GM12878 (cell line): ENCODE results near the gene YY1. TPM values are rescaled to one million over a fixed set of nuclear protein-coding genes. Genes with fewer than 3 reads are reported as not detected.
A peak's percentile ranks its signal among the peaks of the same experiment; 100 is the strongest.

ENCODE experiments used
- ATAC-seq: fragments of 200-7000 bp; cut with Tn5 transposase; 3 replicates; pipeline ENCODE4 v1.9.1; 2020; ENCODE audit warnings: mild to moderate bottlenecking, moderate library complexity
- BruUV-seq: library from RNA; stranded (reverse); fragments of 400-500 nt; replicated peaks from 2 replicates; lab custom pipeline; 2021; lab: Mats Ljungman, UMichigan
- CTCF ChIA-PET: fragments of 300-600 bp; sonication (Branson Sonifier 250); formaldehyde crosslinking; extraction: SDS; loops from one replicate; lab custom pipeline; 2021; ENCODE audit warnings: inconsistent platforms; lab: Yijun Ruan, JAX
- POLR2A ChIA-PET: fragments of 350-600 bp; formaldehyde crosslinking; extraction: SDS; loops from one replicate; lab custom pipeline; 2021; ENCODE audit warnings: inconsistent platforms; lab: Charles Lee
- RAD21 ChIA-PET: fragments of 300-600 bp; sonication (Branson Sonifier 250); formaldehyde crosslinking; loops from one replicate; lab custom pipeline; 2023; ENCODE audit warnings: antibody characterized with exemption; ENCODE audit not compliant: unreplicated experiment; lab: Charles Lee
- SMC1A ChIA-PET: fragments of 300-600 bp; sonication (Branson Sonifier 250); formaldehyde crosslinking; loops from one replicate; lab custom pipeline; 2023; ENCODE audit not compliant: unreplicated experiment, uncharacterized antibody; lab: Charles Lee
- DNase-seq: peaks from one replicate; pipeline ENCODE4 v3.0.0-alpha.2; 2011; ENCODE audit warnings: low read depth, low spot score
- FAIRE-seq: peaks from 3 replicates; lab custom pipeline; 2011; peaks lifted over from hg19 to GRCh38; lab: Jason Lieb, UNC
- H2AFZ ChIP-seq: 2 replicates; pipeline ENCODE4 v1.6.0; 2011; ENCODE audit warnings: low read depth, low read length, control low read depth; ENCODE audit not compliant: control insufficient read depth
- H3K27ac ChIP-seq: 2 replicates; pipeline ENCODE4 v1.5.1; 2011; ENCODE audit warnings: control low read depth; ENCODE audit not compliant: control insufficient read depth, insufficient read depth
- H3K27me3 ChIP-seq, 2 experiments: replicated peaks in 1 of 2; 2 replicates each; pipeline versions ENCODE4 v1.6.0 to v1.6.1; 2011; ENCODE audit warnings: low read length in 1 of 2; ENCODE audit not compliant: control insufficient read depth in 2 of 2, insufficient read depth in 2 of 2
- H3K36me3 ChIP-seq, 2 experiments: 2 replicates each; pipeline ENCODE4 v1.5.1; 2011; ENCODE audit warnings: low read length in 1 of 2; ENCODE audit not compliant: control insufficient read depth in 2 of 2, insufficient read depth in 2 of 2
- H3K4me1 ChIP-seq: 2 replicates; pipeline ENCODE4 v1.6.1; 2011; ENCODE audit warnings: mild to moderate bottlenecking, low read length, moderate library complexity, mixed read lengths; ENCODE audit not compliant: control insufficient read depth, insufficient read depth
- H3K4me2 ChIP-seq: 2 replicates; pipeline ENCODE4 v1.6.0; 2011; ENCODE audit warnings: control low read depth; ENCODE audit not compliant: control insufficient read depth, insufficient read depth
- H3K4me3 ChIP-seq: fragments of 200-600 bp; sonication (generic); 2 replicates; pipeline ENCODE4 v1.5.1; 2016
- H3K79me2 ChIP-seq: 2 replicates; pipeline ENCODE4 v1.6.0; 2011; ENCODE audit warnings: low read length; ENCODE audit not compliant: control insufficient read depth, insufficient read depth
- H3K9ac ChIP-seq: 2 replicates; pipeline ENCODE4 v1.8.0; 2011; ENCODE audit warnings: low read length, control low read depth, mixed read lengths; ENCODE audit not compliant: control insufficient read depth, insufficient read depth
- H3K9me3 ChIP-seq: replicated peaks from 3 replicates; pipeline ENCODE4 v1.5.1; 2011; ENCODE audit warnings: mild to moderate bottlenecking, low read length; ENCODE audit not compliant: control insufficient read depth, insufficient read depth
- H4K20me1 ChIP-seq: 2 replicates; pipeline ENCODE4 v1.6.0; 2011; ENCODE audit not compliant: control insufficient read depth, insufficient read depth
- CREB1 ChIP-seq: IDR thresholded peaks from 2 replicates; pipeline ENCODE4 v1.6.1; 2012; ENCODE audit warnings: low read depth, mild to moderate bottlenecking, inconsistent platforms
- JUND ChIP-seq: IDR thresholded peaks from 2 replicates; pipeline ENCODE4 v1.6.1; 2012; ENCODE audit warnings: low read depth, mild to moderate bottlenecking, low read length, improper control_type of control experiment, moderate library complexity
- KAT2A ChIP-seq: conservative IDR thresholded peaks from 2 replicates; pipeline ENCODE4 v1.6.1; 2011; ENCODE audit warnings: low read depth, low read length; ENCODE audit not compliant: control insufficient read depth
- KLF5 ChIP-seq: fragments of 450-650 bp; IDR thresholded peaks from 2 replicates; pipeline ENCODE4 v1.6.1; 2014; ENCODE audit warnings: mild to moderate bottlenecking; ENCODE audit not compliant: partially characterized antibody
- MEF2A ChIP-seq: IDR thresholded peaks from 2 replicates; pipeline ENCODE4 v1.6.1; 2011; ENCODE audit warnings: low read depth, mild to moderate bottlenecking, low read length, moderate library complexity; ENCODE audit not compliant: insufficient read depth
- NFXL1 ChIP-seq: fragments of 450-650 bp; IDR thresholded peaks from 2 replicates; pipeline ENCODE4 v1.6.1; 2017; ENCODE audit warnings: antibody characterized with exemption, mild to moderate bottlenecking, borderline replicate concordance
- NR2C1 ChIP-seq: fragments of 450-650 bp; IDR thresholded peaks from 2 replicates; pipeline ENCODE4 v1.6.1; 2017; ENCODE audit warnings: antibody characterized with exemption, mild to moderate bottlenecking, moderate library complexity
- NR2F1 ChIP-seq: fragments of 450-650 bp; conservative IDR thresholded peaks from 2 replicates; pipeline ENCODE4 v1.6.1; 2017; ENCODE audit warnings: mild to moderate bottlenecking
- POLR2AphosphoS2 ChIP-seq: IDR thresholded peaks from 2 replicates; pipeline ENCODE4 v1.6.1; 2011; ENCODE audit warnings: low read depth, mild to moderate bottlenecking, low read length, improper control_type of control experiment, moderate library complexity
- RCOR1 ChIP-seq: conservative IDR thresholded peaks from 2 replicates; pipeline ENCODE4 v1.6.1; 2012; ENCODE audit warnings: low read depth, low read length, improper control_type of control experiment
- SREBF1 ChIP-seq: IDR thresholded peaks from 2 replicates; pipeline ENCODE4 v1.6.1; 2012; ENCODE audit warnings: mild to moderate bottlenecking, low read length
- STAT3 ChIP-seq: IDR thresholded peaks from 2 replicates; pipeline ENCODE4 v1.6.1; 2011; ENCODE audit warnings: low read depth, low read length, improper control_type of control experiment
- TCF7 ChIP-seq: IDR thresholded peaks from 2 replicates; pipeline ENCODE4 v1.6.1; 2014; ENCODE audit warnings: antibody characterized with exemption, borderline replicate concordance
- WGBS: methylation state at CpG from one replicate; pipeline ENCODE4 v1.1.6; 2016; ENCODE audit warnings: low lambda C conversion rate; ENCODE audit not compliant: insufficient replicate concordance, insufficient coverage; ENCODE audit errors: missing lambda C conversion rate; 5-methylcytosine and 5-hydroxymethylcytosine counted together
- in situ Hi-C: fragments of 300-500 bp; cut with MboI; formaldehyde crosslinking; loops from 9 replicates; pipeline ENCODE4 v1.14.3; 2018; ENCODE audit warnings: mixed read lengths
- intact Hi-C: fragments of 100-400 bp; cut with micrococcal nuclease; formaldehyde crosslinking; loops from one replicate; pipeline ENCODE4 v1.14.2; 2022; ENCODE audit not compliant: unreplicated experiment
- polyA plus RNA-seq, 11 experiments: library from polyadenylated mRNA; depleted of rRNA in 4 of 11; unstranded in 6 of 11; stranded (reverse) in 5 of 11; fragments of >200 nt; fragmentation: Nextera tagmentation in 4 of 11; fragmentation: Illumina TruSeq in 1 of 11; extraction: Ambion mirVana in 4 of 11; extraction: Trizol in 1 of 11; gene quantifications; 1 replicate in 1 of 11; 2 replicates in 10 of 11; pipeline versions ENCODE4 v1.2.1 to v1.2.3, GENCODE V29; 2011 to 2016; ENCODE audit warnings: inconsistent platforms in 2 of 11, missing spikeins in 2 of 11, low read depth in 1 of 11
- total RNA-seq, 4 experiments: library from RNA; depleted of rRNA in 3 of 4; stranded (reverse); fragments of >200 nt in 3 of 4; fragmentation: Illumina TruSeq in 1 of 4; extraction: Trizol in 1 of 4; gene quantifications; 2 replicates each; pipeline versions ENCODE4 v1.2.1 to v1.2.3, GENCODE V29; 2013 to 2021
- TF ChIP-seq, protein P1 (sequence below): fragments of 450-650 bp; IDR thresholded peaks from 2 replicates; pipeline ENCODE4 v1.6.1; 2017; ENCODE audit warnings: borderline replicate concordance
- TF ChIP-seq, protein P2 (sequence below): fragments of 450-650 bp; IDR thresholded peaks from 2 replicates; pipeline ENCODE4 v1.6.1; 2018; ENCODE audit warnings: borderline replicate concordance, mild to moderate bottlenecking; ENCODE audit not compliant: partially characterized antibody
- TF ChIP-seq, protein P3 (sequence below): fragments of 450-650 bp; formaldehyde crosslinking; IDR thresholded peaks from 2 replicates; pipeline ENCODE4 v1.4.0; 2022; ENCODE audit warnings: mild to moderate bottlenecking, moderate library complexity

Gene YY1
- total and polyA plus RNA-seq, 10 of the 15 experiments (the other 5 are each of a cell fraction or from before 2014, with no cell fraction given) = 23.7 to 74.0 (median 39.9) TPM

DNA sequence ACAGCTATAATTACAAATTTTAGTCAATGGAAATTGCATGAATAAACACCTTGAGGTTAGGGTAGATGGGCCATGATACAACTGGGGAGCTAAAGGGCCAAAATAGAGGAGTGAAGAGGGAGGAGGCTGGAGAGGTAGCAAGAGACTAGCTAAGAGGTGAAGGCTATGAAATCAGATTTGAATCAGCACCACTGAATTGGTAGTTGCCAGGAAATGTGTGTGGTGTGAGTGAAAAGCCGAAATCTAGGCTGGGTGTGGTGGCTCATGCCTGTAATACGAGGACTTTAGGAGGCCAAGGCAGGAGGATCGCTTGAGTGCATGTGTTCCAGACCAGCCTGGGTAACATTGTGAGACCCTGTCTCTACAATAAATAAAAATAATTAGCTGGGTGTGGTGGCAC is 22.7 kb downstream of the YY1 start:
- BruUV-seq = no TSS peak
- Histone ChIP-seq H4K20me1 (peaks cover 13% of the 10 kb centered on the region), H3K27ac (peak overlapping the region; percentile 40), H3K9ac (no peak overlapping the region), H3K79me2 (peaks cover 79% of the 10 kb centered on the region), H2AFZ (no peak overlapping the region), H3K36me3 (peaks cover 14 to 19% of the 10 kb centered on the region in 2 experiments), H3K4me3 (no peak overlapping the region), H3K27me3 (no peaks in the 10 kb centered on the region), H3K4me1 (peaks cover 42% of the 10 kb centered on the region), H3K4me2 (peak overlapping the region; percentile 6), H3K9me3 (no peaks in the 10 kb centered on the region; the same call in 2 of the 3 replicates)
- ATAC-seq (peak; percentile 29), FAIRE-seq (no peak), DNase-seq (no peak)
- TF ChIP-seq SREBF1 = no peak
- no peak for TF ChIP-seq TCF7
- TF ChIP-seq STAT3 = no peak
- no peak for TF ChIP-seq CREB1
- TF ChIP-seq, protein P1, sequence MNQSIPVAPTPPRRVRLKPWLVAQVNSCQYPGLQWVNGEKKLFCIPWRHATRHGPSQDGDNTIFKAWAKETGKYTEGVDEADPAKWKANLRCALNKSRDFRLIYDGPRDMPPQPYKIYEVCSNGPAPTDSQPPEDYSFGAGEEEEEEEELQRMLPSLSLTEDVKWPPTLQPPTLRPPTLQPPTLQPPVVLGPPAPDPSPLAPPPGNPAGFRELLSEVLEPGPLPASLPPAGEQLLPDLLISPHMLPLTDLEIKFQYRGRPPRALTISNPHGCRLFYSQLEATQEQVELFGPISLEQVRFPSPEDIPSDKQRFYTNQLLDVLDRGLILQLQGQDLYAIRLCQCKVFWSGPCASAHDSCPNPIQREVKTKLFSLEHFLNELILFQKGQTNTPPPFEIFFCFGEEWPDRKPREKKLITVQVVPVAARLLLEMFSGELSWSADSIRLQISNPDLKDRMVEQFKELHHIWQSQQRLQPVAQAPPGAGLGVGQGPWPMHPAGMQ = no peak
- no peak for TF ChIP-seq POLR2AphosphoS2
- TF ChIP-seq NFXL1 = no peak
- TF ChIP-seq, protein P2, sequence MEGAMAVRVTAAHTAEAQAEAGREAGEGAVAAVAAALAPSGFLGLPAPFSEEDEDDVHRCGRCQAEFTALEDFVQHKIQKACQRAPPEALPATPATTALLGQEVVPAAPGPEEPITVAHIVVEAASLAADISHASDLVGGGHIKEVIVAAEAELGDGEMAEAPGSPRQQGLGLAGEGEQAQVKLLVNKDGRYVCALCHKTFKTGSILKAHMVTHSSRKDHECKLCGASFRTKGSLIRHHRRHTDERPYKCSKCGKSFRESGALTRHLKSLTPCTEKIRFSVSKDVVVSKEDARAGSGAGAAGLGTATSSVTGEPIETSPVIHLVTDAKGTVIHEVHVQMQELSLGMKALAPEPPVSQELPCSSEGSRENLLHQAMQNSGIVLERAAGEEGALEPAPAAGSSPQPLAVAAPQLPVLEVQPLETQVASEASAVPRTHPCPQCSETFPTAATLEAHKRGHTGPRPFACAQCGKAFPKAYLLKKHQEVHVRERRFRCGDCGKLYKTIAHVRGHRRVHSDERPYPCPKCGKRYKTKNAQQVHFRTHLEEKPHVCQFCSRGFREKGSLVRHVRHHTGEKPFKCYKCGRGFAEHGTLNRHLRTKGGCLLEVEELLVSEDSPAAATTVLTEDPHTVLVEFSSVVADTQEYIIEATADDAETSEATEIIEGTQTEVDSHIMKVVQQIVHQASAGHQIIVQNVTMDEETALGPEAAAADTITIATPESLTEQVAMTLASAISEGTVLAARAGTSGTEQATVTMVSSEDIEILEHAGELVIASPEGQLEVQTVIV = no peak
- no peak for TF ChIP-seq NR2F1
- TF ChIP-seq NR2C1 = no peak
- TF ChIP-seq KLF5 = no peak
- no peak for TF ChIP-seq JUND
- TF ChIP-seq KAT2A = no peak
- TF ChIP-seq, protein P3, sequence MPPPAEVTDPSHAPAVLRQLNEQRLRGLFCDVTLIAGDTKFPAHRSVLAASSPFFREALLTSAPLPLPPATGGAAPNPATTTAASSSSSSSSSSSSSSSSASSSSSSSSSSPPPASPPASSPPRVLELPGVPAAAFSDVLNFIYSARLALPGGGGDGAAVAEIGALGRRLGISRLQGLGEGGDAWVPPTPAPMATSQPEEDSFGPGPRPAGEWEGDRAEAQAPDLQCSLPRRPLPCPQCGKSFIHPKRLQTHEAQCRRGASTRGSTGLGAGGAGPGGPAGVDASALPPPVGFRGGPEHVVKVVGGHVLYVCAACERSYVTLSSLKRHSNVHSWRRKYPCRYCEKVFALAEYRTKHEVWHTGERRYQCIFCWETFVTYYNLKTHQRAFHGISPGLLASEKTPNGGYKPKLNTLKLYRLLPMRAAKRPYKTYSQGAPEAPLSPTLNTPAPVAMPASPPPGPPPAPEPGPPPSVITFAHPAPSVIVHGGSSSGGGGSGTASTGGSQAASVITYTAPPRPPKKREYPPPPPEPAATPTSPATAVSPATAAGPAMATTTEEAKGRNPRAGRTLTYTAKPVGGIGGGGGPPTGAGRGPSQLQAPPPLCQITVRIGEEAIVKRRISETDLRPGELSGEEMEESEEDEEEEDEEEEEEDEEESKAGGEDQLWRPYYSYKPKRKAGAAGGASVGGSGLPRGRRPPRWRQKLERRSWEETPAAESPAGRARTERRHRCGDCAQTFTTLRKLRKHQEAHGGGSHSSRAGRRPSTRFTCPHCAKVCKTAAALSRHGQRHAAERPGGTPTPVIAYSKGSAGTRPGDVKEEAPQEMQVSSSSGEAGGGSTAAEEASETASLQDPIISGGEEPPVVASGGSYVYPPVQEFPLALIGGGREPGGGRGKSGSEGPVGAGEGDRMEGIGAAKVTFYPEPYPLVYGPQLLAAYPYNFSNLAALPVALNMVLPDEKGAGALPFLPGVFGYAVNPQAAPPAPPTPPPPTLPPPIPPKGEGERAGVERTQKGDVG = no peak
- TF ChIP-seq MEF2A = no peak
- no peak for TF ChIP-seq RCOR1
- ChIA-PET CTCF (interaction anchor here (0.9 to 1.8 kb wide), 4 partner anchors 11 to 68 kb away, joined by 3 to 6 read pairs (median 4); no protein-coding TSS in a partner anchor), RAD21 (no interaction called here), POLR2A (interaction anchor here (0.6 kb wide), 1 partner anchor 20 kb away, joined by 4 read pairs; no protein-coding TSS in a partner anchor), SMC1A (interaction anchor here (0.7 to 1.5 kb wide), 3 partner anchors 11 to 20 kb away, joined by 3 to 6 read pairs (median 5); no protein-coding TSS in a partner anchor)
- WGBS = 20% methylated on average over 3 of the region's 3 CpGs
- in situ Hi-C loops = no loop called here
- intact Hi-C loops = no loop called here
